ENCODE results near the gene BICRA.
"Not testable (repeated sequence)": the region's sequence is repeated elsewhere in the genome, so short reads cannot be mapped to it uniquely, and the experiment has no call there.

BICRA gene

DNA sequence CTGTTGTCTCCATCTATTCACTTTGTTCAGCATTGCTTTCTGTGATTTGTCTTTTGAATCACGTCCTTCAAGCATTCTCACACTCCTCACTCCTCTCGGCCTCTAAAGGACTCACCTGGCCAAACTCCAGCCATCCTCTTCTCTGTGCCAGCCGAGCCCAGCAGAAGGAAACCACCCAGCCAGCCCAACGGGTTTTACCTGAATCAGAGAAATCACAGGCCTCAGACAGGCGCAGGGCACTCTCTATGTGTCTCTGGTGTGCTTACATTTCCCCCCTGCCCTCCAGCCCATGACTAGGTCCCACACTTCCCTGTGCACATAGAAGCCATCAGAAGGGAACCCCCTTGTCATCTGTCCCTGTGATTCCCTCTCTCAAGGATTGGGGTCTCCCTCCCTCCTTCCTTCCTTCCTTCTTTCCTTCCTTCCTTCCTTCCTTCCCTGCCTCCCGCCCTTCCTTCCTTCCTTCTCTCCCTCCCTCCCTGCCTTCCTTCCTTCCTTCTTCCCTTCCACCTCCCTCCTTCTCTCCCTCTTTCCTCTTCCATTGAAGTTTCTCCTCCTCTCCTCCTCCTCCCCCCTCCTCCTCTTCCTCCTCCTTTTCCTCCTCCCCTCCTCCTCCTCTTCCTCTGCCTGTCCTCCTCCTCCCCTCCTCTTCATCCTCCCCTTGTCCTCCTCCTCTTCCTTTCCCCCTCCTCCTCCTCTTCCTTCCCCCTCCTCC lies 27.2 kb upstream of the BICRA start:
- no peak overlapping the region for H3K27ac ChIP-seq
- no peaks in the 10 kb centered on the region for H3K9me3 ChIP-seq (ENCODE audit: low read depth, low read length)
- DNase-seq (ENCODE audit: low read depth, low spot score): no peak
- H3K36me3 ChIP-seq (ENCODE audit: insufficient read depth, low read length): no peaks in the 10 kb centered on the region
- no peak overlapping the region for H3K4me3 ChIP-seq
- H3K9ac ChIP-seq (ENCODE audit: insufficient read length): no peak overlapping the region
- no peak for TF ChIP-seq FOXP2 (optimal IDR thresholded peaks at IDR 0.05; ENCODE audit: control extremely low read depth, extremely low read length, insufficient read depth)
- no peak for TF ChIP-seq POLR2AphosphoS5 (IDR thresholded peaks at IDR 0.05; ENCODE audit: borderline replicate concordance, low read depth, low read length)
- no peak for TF ChIP-seq EZH2 (IDR thresholded peaks at IDR 0.05)

DNA sequence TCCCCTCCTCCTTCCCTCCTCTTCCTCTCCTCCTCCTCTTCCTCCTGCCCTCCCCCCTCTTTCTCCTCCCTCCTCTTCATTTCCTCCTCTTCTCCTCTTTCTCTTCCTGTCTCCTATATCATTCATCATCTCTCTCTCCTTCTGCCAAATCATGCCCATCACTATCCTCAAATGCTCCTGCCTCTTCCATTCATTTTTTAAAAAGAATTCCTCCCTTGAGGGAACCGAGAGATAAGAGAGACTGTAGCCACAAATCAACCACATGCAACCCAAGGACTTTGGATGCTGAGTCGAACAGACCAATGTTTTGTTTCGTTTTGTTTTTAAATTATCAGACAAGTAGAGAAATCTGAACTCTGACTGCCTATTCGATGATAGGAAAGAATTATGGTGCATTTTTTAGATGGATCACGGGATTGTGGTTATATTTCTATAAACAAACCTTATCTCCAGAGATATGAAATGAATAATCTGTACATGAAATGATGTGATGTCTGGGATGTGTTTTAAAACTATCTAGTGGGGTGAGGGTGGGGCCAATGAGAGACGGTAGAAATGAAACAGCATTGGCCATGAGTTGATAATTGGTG lies 26.5 kb upstream of the BICRA start:
- no peak for DNase-seq (ENCODE audit: low read depth, low spot score)
- Histone ChIP-seq H3K9me3 (ENCODE audit: low read depth, low read length) (no peaks in the 10 kb centered on the region), H3K27ac (no peak overlapping the region), H3K36me3 (ENCODE audit: insufficient read depth, low read length) (no peaks in the 10 kb centered on the region), H3K9ac (ENCODE audit: insufficient read length) (no peak overlapping the region), H3K4me3 (peak overlapping the region; percentile 1; the same call in 1 of the 2 replicates)
- TF ChIP-seq FOXP2 (optimal IDR thresholded peaks at IDR 0.05; ENCODE audit: control extremely low read depth, extremely low read length, insufficient read depth): no peak
- TF ChIP-seq POLR2AphosphoS5 (IDR thresholded peaks at IDR 0.05; ENCODE audit: borderline replicate concordance, low read depth, low read length): no peak
- no peak for TF ChIP-seq EZH2 (IDR thresholded peaks at IDR 0.05)

DNA sequence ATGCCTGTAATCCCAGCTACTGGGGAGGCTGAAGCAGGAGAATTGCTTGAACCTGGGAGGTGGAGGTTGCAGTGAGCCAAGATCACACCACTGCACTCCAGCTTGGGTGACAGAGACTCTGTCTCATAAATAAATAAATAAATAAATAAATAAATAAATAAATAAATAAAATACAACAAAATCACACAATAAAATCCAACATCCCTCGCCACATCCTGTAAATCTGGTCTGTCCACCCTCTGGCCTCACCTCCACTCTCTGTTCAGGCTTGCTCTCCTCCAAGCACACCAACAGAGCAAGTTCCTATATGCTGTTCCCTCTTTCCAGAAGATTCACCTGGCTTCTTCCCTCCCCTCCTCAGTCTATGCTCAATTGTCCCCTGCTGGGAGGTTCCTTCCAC lies 25.8 kb upstream of the BICRA start:
- not testable (repeated sequence) for H3K9ac ChIP-seq (ENCODE audit: insufficient read length); H3K27ac ChIP-seq; H3K9me3 ChIP-seq (ENCODE audit: low read depth, low read length); H3K36me3 ChIP-seq (ENCODE audit: insufficient read depth, low read length); H3K4me3 ChIP-seq; DNase-seq (ENCODE audit: low read depth, low spot score)

DNA sequence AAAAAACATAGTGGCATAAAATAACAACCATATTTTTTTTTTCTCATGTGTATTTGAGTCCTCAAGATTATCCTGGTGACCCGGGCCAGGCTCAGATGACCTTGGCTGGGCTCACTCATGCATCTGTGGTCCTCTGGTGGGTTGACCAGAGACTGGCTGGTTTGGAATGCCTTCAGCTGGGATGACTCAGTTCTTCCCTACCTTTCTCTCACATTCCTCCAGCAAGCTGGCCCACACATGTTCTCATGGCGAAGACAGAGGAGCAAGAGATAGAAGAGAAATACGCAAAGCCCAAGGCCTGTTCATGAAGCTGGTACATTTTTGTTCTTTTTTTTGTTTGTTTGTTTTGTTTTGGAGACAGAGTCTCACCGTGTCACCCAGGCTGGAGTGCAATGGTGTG lies 21.6 kb upstream of the BICRA start:
- no peak for TF ChIP-seq POLR2AphosphoS5 (IDR thresholded peaks at IDR 0.05; ENCODE audit: borderline replicate concordance, low read depth, low read length)
- no peak for TF ChIP-seq FOXP2 (optimal IDR thresholded peaks at IDR 0.05; ENCODE audit: control extremely low read depth, extremely low read length, insufficient read depth)
- no peak for TF ChIP-seq EZH2 (IDR thresholded peaks at IDR 0.05)
- no peak overlapping the region for H3K4me3 ChIP-seq
- no peak overlapping the region for H3K9ac ChIP-seq (ENCODE audit: insufficient read length)
- H3K9me3 ChIP-seq (ENCODE audit: low read depth, low read length): no peaks in the 10 kb centered on the region
- H3K27ac ChIP-seq: no peak overlapping the region
- no peaks in the 10 kb centered on the region for H3K36me3 ChIP-seq (ENCODE audit: insufficient read depth, low read length)
- DNase-seq (ENCODE audit: low read depth, low spot score): no peak

DNA sequence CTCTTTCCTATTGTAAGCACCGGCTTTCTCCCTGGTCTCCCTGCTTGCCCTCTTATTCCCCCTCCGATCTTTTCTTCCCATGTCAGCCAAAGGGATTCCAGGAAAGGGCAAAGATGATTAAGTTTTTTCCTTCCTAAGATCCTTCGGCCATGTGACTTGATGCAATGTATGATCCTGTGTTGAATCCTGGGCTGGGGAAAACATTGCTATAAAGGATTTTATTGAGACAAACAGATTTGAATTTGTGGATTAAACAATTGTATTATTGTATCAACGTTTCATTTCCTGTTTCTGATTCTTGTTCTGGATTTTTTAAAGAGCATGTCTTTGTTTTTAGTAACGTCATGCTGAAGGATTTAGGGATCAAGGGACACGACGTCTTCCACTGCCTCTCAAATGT lies 19.1 kb upstream of the BICRA start:
- Histone ChIP-seq H3K9ac (ENCODE audit: insufficient read length) (no peak overlapping the region), H3K9me3 (ENCODE audit: low read depth, low read length) (no peaks in the 10 kb centered on the region), H3K27ac (no peak overlapping the region), H3K36me3 (ENCODE audit: insufficient read depth, low read length) (no peaks in the 10 kb centered on the region), H3K4me3 (no peak overlapping the region)
- no peak for TF ChIP-seq POLR2AphosphoS5 (IDR thresholded peaks at IDR 0.05; ENCODE audit: borderline replicate concordance, low read depth, low read length)
- no peak for TF ChIP-seq FOXP2 (optimal IDR thresholded peaks at IDR 0.05; ENCODE audit: control extremely low read depth, extremely low read length, insufficient read depth)
- no peak for TF ChIP-seq EZH2 (IDR thresholded peaks at IDR 0.05)
- no peak for DNase-seq (ENCODE audit: low read depth, low spot score)

DNA sequence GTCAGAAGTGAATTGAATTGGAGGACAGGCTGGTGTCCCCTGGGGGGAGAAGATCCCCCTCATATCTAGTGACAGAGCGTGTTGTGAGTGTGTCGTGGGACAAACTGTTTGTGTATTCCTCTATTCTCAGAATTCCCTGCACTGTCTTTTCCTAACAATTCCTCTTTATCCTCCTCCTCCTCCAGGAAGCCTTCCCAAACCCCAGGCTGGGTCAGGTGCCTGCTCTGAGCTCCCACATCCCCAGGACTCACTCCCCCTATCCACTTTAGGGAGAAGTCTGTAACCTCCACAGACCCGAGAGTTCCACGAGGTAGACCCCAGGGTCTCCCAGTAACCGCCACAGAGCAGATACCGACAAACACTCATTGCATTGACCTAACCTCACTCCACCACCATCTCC lies 15.1 kb upstream of the BICRA start:
- no peak for DNase-seq (ENCODE audit: low read depth, low spot score)
- no peak overlapping the region for H3K9ac ChIP-seq (ENCODE audit: insufficient read length)
- no peaks in the 10 kb centered on the region for H3K36me3 ChIP-seq (ENCODE audit: insufficient read depth, low read length)
- H3K4me3 ChIP-seq: no peak overlapping the region
- no peaks in the 10 kb centered on the region for H3K9me3 ChIP-seq (ENCODE audit: low read depth, low read length)
- H3K27ac ChIP-seq: no peak overlapping the region
- TF ChIP-seq POLR2AphosphoS5 (IDR thresholded peaks at IDR 0.05; ENCODE audit: borderline replicate concordance, low read depth, low read length) (no peak), FOXP2 (optimal IDR thresholded peaks at IDR 0.05; ENCODE audit: control extremely low read depth, extremely low read length, insufficient read depth) (no peak), EZH2 (IDR thresholded peaks at IDR 0.05) (no peak)

DNA sequence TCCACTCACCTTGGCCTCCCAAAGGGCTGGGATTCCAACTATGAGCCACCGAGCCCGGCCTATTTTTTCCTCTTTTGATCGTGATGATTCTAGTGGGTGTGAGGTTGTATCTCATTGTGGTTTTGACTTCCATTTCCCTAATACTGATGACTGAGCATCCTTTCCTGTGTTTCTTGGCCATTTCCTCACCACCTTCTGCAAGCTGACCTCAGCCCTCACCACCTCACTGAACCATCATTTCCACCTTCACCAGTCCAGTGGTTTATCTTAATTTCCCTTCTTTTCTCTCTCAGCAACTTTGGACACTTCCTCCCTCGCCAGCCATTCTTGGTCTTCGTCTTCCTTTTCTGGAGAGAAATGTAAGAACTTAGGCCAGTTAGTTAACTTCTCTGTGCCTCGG lies 13.0 kb upstream of the BICRA start:
- no peak for DNase-seq (ENCODE audit: low read depth, low spot score)
- TF ChIP-seq EZH2 (IDR thresholded peaks at IDR 0.05): no peak
- TF ChIP-seq POLR2AphosphoS5 (IDR thresholded peaks at IDR 0.05; ENCODE audit: borderline replicate concordance, low read depth, low read length): no peak
- TF ChIP-seq FOXP2 (optimal IDR thresholded peaks at IDR 0.05; ENCODE audit: control extremely low read depth, extremely low read length, insufficient read depth): no peak
- H3K4me3 ChIP-seq: no peak overlapping the region
- no peak overlapping the region for H3K27ac ChIP-seq
- H3K36me3 ChIP-seq (ENCODE audit: insufficient read depth, low read length): no peaks in the 10 kb centered on the region
- H3K9ac ChIP-seq (ENCODE audit: insufficient read length): no peak overlapping the region
- H3K9me3 ChIP-seq (ENCODE audit: low read depth, low read length): no peaks in the 10 kb centered on the region

DNA sequence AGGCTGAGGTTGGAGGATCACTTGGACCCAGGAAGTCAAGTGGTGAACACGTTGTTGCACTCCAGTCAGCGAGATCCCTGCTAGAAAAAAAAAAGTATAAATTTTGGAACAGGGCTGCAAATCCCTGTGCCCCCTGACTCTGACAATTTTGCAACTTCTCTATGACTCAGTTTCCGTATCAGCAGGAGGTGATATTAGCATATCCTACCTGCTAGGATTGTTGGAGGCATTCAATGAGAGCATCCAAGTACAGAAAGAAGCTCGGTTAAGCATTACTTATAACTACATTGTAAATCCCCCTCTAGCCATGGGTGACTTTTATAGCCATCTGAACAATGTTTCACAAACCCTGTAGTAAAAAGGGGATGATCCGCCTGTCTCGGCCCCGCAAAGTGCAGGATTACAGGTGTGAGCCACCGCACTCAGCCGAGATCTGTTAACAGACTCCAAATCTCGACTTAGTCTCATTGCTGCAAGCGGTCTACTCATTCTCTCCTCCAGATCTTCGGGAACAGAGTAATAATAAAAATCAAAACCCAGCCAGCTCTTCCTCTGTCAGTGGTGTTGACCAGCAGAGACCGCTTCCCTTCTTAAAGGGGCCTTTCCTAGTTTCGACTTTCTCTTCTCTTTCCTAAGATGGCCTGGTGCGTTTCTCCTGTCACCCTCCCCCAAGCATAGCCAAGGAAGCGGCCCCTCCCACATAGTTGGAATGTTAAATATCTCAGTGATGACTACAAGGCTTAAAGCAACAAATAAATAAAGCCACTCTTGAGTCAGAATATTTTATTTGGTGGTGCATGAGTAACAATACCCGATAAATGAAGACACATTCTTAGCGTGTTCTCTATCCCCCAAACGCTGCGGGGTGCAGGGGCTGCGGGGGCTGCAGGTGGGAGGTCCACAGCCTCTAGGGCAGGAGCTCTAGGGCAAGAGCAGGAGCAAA lies 10.3 kb upstream of the BICRA start:
- H3K4me3 ChIP-seq: peak overlapping the region; percentile 94
- peak; percentile 52 for DNase-seq (ENCODE audit: low read depth, low spot score)
- peak overlapping the region; percentile 55 for H3K9ac ChIP-seq (ENCODE audit: insufficient read length)
- TF ChIP-seq POLR2AphosphoS5 (IDR thresholded peaks at IDR 0.05; ENCODE audit: borderline replicate concordance, low read depth, low read length) (no peak), EZH2 (IDR thresholded peaks at IDR 0.05) (no peak), FOXP2 (optimal IDR thresholded peaks at IDR 0.05; ENCODE audit: control extremely low read depth, extremely low read length, insufficient read depth) (no peak)
- H3K27ac ChIP-seq: peak overlapping the region; percentile 86
- no peaks in the 10 kb centered on the region for H3K36me3 ChIP-seq (ENCODE audit: insufficient read depth, low read length)
- H3K9me3 ChIP-seq (ENCODE audit: low read depth, low read length): no peaks in the 10 kb centered on the region

DNA sequence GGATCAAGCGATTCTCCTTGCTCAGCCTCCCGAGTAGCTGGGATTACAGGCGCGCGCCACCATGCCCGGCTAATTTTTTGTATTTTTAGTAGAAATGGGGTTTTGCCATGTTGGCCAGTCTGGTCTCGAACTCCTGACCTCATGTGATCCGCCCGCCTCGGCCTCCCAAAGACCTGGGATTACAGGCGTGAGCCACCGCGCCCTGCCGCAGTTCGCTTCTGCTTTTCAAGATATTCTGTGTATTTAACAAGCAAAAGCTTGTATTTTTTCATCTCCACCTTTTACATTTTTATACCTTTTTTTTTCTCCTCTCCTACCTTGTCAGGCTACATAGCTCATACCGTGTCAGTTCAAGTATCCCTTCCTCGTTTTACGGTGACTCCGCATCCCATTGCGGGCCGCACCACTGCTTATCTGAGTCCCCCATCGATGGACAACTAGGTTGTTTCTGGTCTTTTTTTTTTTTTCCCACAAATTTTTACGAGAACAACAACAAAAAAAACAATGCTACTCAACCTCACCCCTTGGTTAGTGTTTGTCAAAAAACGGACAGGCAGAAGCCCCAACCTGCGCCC lies 9.2 kb upstream of the BICRA start:
- H3K9me3 ChIP-seq (ENCODE audit: low read depth, low read length); DNase-seq (ENCODE audit: low read depth, low spot score); H3K36me3 ChIP-seq (ENCODE audit: insufficient read depth, low read length): not testable (repeated sequence)
- Histone ChIP-seq H3K9ac (ENCODE audit: insufficient read length) (peak overlapping the region; percentile 73), H3K4me3 (peak overlapping the region; percentile 94), H3K27ac (peak overlapping the region; percentile 86)

Measured in SK-N-MC (cell line).